C4-2B (cell line): ENCODE results near the gene SSU72.
A peak's percentile ranks its signal among the peaks of the same experiment; 100 is the strongest.

Experiments
- H3K27ac ChIP-seq: fragments of 450-650 bp; 2 replicates; pipeline ENCODE4 v1.5.1; 2017
- CTCF ChIP-seq: fragments of 450-650 bp; conservative IDR thresholded peaks from 2 replicates; pipeline ENCODE4 v1.5.1; 2017; ENCODE audit warnings: mild to moderate bottlenecking
- ZFX ChIP-seq: fragments of 450-650 bp; IDR thresholded peaks from 2 replicates; pipeline ENCODE4 v1.6.1; 2017

Gene SSU72

GRCh38 chr1:1615256-1616044 lies 40.8 kb upstream of the SSU72 start, which contains the start of gene MIB2:
Gene MIB2 (plus strand): TSS chr1:1615500. CDS start chr1:1623453, 7,953 bp downstream.
- TF ChIP-seq CTCF (no peak), ZFX (peak; percentile 39; the same call in 1 of the 2 replicates)
- H3K27ac ChIP-seq, result peak within 1 kb of the TSS; percentile 97

GRCh38 chr1:1614954-1615255 lies 40.2 kb upstream of the SSU72 start:
- peak overlapping the region; percentile 97 for H3K27ac ChIP-seq
- TF ChIP-seq CTCF (no peak), ZFX (no peak)

GRCh38 chr1:1614204-1614953 lies 39.7 kb upstream of the SSU72 start:
- peak overlapping the region; percentile 97 for H3K27ac ChIP-seq
- TF ChIP-seq CTCF (no peak), ZFX (no peak)

GRCh38 chr1:1613509-1614082 lies 38.9 kb upstream of the SSU72 start:
- TF ChIP-seq ZFX (no peak), CTCF (no peak)
- peak overlapping the region; percentile 97 for H3K27ac ChIP-seq

GRCh38 chr1:1612104-1612400 lies 37.4 kb upstream of the SSU72 start:
- no peak for TF ChIP-seq CTCF
- TF ChIP-seq ZFX, result no peak

GRCh38 chr1:1610796-1611195 lies 36.1 kb upstream of the SSU72 start:
- no peak for TF ChIP-seq CTCF
- TF ChIP-seq ZFX, result no peak
- no peak overlapping the region for H3K27ac ChIP-seq

More at GRCh38 chr1:1612104-1612400, 37.4 kb upstream of the SSU72 start:
- H3K27ac ChIP-seq, result no peak overlapping the region

GRCh38 chr1:1609822-1610485 lies 35.3 kb upstream of the SSU72 start:
- TF ChIP-seq CTCF (no peak), ZFX (no peak)
- 0 out of 2 replicates have a peak overlapping the region, but pooled peaks have one; percentile 3 for H3K27ac ChIP-seq
